Occipital lobe (tissue), 2 donors: ENCODE data around the gene NAA15. TPM values are rescaled to one million over a fixed set of nuclear protein-coding genes. Genes with fewer than 3 reads are reported as not detected.
"Not testable (repeated sequence)": the region's sequence is repeated elsewhere in the genome, so short reads cannot be mapped to it uniquely, and the experiment has no call there.

Experiments
- DNase-seq: peaks from one replicate; lab custom pipeline; 2025; lab: John Stamatoyannopoulos, UW
- total RNA-seq: library from RNA; depleted of rRNA; stranded (reverse); fragments of >200 nt; gene quantifications from one replicate; pipeline ENCODE4 v1.2.3, GENCODE V29; 2014

NAA15 gene
- total RNA-seq, 1 donor from 2014 or later = 52.7 TPM

GRCh38 chr4:139361301-139361700 is 60.0 kb downstream of the NAA15 start:
- no peak for DNase-seq

- DNase-seq = no peak
These were observed 66.3 kb downstream of the NAA15 start for GRCh38 chr4:139367421-139368090.

- no peak for DNase-seq
These were observed 67.7 kb downstream of the NAA15 start for GRCh38 chr4:139368998-139369397.

GRCh38 chr4:139374251-139374650 is 72.9 kb downstream of the NAA15 start:
- no peak for DNase-seq

GRCh38 chr4:139386421-139386820 is 85.1 kb downstream of the NAA15 start:
- DNase-seq = no peak

GRCh38 chr4:139389102-139389501 is 87.8 kb downstream of the NAA15 start:
- no peak for DNase-seq

- no peak for DNase-seq
These were observed 88.7 kb downstream of the NAA15 start for GRCh38 chr4:139389991-139390390.

- DNase-seq = no peak
These were observed 90.4 kb downstream of the NAA15 start for GRCh38 chr4:139391731-139392130.

GRCh38 chr4:139392797-139393196 is 91.5 kb downstream of the NAA15 start:
- DNase-seq = no peak

- no peak for DNase-seq
These were observed 100.1 kb downstream of the NAA15 start for GRCh38 chr4:139401368-139401767.

- DNase-seq = peak; percentile 7
These were observed 101.1 kb downstream of the NAA15 start for GRCh38 chr4:139402436-139402835.

GRCh38 chr4:139403462-139403861 is 102.2 kb downstream of the NAA15 start:
- DNase-seq = no peak

- no peak for DNase-seq
These were observed 109.0 kb downstream of the NAA15 start for GRCh38 chr4:139410312-139410711.

- not testable (repeated sequence) for DNase-seq
These were observed 113.4 kb downstream of the NAA15 start for GRCh38 chr4:139414671-139415210.

GRCh38 chr4:139416073-139416673 is 114.9 kb downstream of the NAA15 start:
- no peak for DNase-seq

GRCh38 chr4:139419388-139419914 is 118.1 kb downstream of the NAA15 start:
- DNase-seq = peak; percentile 4

GRCh38 chr4:139420652-139421051 is 119.3 kb downstream of the NAA15 start:
- DNase-seq = no peak

- DNase-seq = no peak
These were observed 134.8 kb downstream of the NAA15 start for GRCh38 chr4:139436122-139436521.

- no peak for DNase-seq
These were observed 136.8 kb downstream of the NAA15 start for GRCh38 chr4:139438141-139438540.

GRCh38 chr4:139441029-139441428 is 139.7 kb downstream of the NAA15 start:
- DNase-seq = no peak

- no peak for DNase-seq
These were observed 142.4 kb downstream of the NAA15 start for GRCh38 chr4:139443661-139444060.

- DNase-seq = not testable (repeated sequence)
These were observed 143.6 kb downstream of the NAA15 start for GRCh38 chr4:139444881-139445280.

- DNase-seq = not testable (repeated sequence)
These were observed 145.8 kb downstream of the NAA15 start for GRCh38 chr4:139447078-139447477.
